Fibroblast of skin of right biceps (primary cell): ENCODE data around the gene KIAA1755.

Experiments used
- DNase-seq: peaks from one replicate; pipeline ENCODE4 v3.0.0-alpha.2; 2013

Gene KIAA1755

DNA sequence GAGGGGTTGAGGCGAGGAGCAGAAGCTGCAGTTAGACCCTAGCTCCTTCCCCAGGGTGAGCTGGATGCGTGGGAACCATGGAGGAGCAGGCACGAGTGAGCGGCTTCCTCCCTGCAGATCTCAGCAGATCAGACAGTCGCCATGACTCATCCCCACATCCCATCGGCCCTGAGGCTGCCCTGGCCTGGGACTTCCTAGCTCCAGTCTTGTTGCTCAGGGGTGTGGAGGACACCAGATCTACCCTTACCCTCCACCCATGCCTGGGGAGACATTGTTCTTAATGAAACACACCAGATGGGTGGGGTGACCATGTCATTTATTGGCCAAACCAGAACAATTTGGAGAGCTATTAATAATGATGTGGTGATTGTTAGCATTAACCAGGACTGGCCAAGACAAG lies 59.2 kb downstream of the KIAA1755 start:
- DNase-seq: peak; percentile 79

DNA sequence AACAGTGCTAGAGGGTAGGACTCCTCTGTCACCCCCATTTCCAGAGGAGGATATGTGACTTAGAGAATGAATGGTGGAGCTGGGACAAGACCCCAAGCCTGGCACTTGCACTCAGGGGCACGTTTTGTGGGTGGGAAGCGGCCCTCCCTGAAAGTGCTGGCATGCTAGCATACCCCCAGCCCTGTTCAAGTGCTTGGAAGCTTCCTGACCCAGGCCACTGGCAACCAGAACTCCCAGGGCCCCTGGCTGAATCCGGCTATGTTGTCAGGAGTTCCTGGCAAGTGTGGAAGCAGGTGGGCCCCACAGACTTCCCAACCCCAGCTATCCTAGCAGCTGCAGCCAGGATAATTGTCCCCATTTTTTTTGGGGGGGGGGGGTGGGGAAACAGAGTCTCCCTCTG lies 59.9 kb downstream of the KIAA1755 start:
- no peak for DNase-seq

DNA sequence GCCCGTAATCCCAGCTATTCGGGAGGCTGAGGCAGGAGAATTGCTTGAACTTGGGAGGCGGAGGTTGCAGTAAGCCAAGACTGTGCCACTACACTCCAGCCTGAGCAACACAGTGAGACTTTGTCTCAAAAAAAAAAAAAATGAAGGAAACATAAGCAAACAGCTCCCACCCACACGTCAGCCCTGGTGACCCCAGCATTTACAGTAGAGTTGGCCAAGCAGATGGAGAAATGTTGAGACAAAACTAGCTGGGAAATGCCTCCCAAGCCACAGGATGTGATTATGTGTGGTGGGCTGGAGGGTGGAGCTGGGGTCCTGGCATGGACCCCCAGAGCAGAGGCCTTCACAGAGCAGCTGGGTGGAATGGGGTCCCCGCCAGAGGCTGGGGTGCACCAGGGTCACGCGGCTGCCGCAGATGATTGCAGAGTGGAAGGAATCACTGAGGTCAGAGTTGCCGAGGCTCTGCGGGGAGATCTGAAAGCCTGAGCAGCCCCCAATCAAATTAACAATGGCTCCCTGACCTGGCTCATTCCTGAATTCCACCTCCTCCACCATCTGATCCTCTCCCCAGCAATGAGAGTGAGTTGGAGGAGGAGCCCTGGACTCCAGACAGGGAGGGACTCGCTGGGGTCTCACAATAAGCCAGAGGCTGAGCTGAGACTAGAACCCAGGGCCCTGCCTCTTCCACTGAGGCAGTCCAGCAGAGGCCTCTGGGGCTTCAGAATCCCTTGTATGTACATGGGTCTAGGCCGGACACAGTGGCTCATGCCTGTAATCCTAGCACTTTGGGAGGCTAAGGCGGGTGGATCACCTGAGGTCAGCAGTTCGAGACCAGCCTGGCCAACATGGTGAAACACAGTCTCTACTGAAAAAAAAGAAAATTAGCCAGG lies 60.8 kb downstream of the KIAA1755 start:
- DNase-seq: no peak

DNA sequence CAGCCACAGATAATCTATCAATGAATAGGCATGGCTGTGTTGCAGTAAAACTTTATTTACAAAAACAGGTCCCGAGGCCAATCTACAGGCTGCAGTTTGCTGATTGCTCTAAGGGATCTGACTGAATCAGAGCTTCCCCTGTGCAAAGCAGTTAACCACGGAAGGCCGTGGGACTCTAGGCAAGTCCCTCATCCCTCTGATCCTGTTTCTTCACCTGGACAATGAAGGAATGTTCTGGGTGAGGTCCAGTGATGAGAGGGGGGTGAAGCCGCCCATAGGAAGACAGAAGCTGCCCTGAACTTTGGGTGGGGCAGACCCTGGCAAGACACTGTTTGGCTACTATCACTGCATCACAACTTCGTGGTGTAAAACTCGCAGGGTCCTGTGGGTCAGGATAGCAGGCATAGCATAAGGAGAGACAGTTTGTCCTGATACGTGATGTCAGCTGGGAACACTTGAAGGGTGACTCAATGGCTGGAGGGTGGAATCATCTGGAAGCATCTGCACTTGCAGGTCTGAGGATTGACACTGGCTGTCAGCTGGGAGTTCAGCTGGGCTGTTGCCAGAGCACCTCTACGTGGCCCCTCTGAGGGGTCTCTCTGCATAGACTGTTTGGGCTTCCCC lies 62.2 kb downstream of the KIAA1755 start:
- no peak for DNase-seq

DNA sequence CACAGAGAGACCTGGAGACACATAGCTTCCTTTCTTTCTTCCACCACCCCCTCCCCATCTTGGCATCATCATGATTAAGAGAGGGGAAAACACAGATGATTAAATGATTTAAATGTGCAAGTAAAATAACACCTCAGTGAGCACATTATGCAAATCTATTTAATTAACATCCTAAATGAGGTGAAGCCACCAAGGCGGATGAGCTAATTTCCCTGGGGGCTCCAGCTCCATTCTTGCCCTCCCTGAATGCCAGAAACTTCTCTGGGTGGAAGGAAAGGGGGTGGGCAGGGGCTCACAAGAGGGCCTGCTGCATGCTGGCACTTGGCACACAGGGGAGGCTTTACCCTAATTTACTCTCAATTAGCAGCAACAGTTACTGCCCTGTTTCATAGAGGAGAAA lies 62.9 kb downstream of the KIAA1755 start:
- DNase-seq: no peak

DNA sequence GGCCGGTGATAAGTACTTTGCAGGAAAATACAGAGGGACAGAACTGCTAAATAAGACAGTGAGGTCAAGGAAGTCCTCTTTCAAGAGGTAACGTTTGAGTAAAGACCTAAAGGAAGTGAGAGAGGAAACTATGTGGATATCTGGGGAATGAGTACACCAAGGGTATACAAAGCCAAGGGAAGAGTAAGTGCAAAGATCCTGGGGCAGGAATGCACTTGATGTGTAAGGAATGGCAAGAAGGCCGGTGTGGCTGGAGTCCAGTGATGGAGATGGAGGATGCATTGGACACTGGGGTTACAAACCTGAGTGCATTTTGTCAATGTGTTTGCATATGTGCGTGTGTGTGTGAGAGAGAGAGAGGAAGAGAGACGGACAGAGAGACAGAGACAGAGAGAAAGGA lies 63.3 kb downstream of the KIAA1755 start:
- DNase-seq: no peak

DNA sequence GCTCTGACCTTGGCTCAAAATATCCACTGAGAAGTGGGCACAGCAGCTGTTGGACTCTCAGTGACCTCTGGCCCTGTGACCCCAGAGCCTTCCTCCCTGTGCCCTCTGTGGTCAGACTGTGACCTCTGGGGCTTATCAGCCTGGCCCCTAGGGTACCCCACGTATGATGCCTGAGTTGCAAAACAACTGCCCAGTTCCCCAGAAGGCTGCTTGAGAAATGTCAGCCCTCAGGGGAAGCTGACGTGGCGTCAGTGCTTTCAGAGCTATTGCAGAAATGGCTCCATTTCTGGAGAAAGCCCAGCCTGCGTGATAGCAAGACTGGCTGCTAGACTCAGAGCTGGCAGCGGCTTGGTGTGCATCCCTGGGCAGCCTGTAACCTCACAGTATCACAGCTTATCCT lies 63.9 kb downstream of the KIAA1755 start:
- peak; percentile 68 for DNase-seq

DNA sequence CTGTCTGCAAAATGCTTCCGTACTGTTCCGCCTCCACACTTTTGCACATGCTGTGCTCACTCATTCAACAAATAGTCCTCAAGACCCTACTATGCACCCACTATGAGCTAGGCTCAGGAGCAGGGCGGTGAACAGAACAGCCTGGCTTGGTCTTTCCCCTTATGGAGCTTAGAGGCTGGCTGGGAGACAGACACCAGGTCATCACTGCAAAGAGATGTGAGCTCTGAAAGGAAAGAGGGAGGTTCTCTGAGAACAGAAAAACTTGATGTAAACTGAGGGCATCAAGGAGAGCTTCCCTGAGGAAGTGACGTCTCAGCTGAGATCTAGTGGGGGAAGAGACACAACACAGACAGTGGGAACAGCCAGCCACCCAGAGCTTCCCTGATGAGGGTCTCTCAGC lies 64.5 kb downstream of the KIAA1755 start:
- DNase-seq: no peak

DNA sequence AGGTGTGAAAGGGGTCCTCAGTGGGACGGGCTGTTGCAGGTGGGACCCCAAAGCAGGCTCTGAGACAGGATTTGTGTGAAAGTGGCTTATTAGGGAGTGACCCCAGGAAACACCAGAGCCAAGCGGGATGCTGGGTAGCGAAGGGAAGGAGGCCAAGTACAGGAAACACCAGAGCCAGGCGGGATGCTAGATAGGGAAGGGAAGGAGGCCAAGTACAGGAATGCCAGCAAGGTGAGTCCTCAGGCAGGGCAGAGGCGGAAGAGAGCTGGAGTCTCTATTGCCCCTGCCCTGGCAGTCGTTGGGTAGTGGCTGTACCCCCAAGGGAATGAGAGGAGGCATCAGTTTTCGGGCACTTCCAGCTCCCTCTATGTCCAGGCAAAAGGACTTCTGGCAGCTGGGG lies 65.0 kb downstream of the KIAA1755 start:
- no peak for DNase-seq

DNA sequence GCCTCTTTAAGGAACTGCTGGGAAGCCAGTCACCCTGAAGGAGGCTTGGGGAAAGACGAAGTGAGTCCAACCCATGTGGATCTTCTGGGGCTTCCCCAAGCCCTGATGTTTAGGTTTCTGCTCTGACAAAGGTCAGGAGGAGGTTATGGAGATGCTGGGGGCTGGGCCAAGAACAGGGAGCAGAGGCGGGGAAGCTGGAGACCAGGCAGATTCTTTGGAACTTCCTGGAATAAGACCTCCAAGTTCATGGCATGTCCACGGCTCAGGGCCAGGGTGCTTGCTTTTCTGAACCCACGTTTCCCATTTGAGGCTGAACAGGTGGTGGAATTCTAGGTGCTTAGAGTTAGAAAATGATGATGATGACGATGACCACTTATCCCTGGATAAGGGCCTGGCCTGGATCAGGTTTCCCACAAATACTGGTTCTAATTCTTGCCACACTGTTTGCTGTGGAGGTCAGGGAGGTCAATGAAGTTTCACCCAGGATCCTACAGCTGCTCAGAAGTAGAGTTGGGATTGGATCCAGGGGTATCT lies 65.5 kb downstream of the KIAA1755 start:
- DNase-seq: no peak

DNA sequence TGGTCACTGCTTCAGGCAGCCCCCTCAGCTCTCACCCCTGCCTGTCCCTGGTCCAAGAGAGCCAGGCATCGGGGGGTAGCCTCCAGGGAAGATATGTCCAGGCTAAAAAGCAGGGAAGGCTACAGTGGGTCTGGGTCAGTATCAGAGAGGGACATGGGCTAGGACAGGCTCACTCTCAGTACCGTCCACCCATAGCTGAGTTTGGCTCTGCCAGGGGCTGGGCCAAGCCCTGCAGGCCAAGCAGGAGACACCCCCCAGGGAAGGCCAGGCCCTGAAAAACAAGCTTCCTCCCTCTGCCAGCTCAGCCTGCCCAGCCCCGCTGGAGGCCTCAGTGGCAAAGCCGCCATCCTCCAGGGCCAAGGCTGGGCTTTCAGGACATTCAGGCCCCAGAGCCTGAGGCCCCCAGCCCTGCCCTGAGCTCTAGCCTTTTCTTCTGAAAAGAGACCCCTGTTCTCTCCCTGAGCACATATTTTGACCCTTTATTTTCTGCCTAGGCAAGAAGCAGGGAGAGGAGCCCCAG lies 66.9 kb downstream of the KIAA1755 start:
- DNase-seq: no peak

DNA sequence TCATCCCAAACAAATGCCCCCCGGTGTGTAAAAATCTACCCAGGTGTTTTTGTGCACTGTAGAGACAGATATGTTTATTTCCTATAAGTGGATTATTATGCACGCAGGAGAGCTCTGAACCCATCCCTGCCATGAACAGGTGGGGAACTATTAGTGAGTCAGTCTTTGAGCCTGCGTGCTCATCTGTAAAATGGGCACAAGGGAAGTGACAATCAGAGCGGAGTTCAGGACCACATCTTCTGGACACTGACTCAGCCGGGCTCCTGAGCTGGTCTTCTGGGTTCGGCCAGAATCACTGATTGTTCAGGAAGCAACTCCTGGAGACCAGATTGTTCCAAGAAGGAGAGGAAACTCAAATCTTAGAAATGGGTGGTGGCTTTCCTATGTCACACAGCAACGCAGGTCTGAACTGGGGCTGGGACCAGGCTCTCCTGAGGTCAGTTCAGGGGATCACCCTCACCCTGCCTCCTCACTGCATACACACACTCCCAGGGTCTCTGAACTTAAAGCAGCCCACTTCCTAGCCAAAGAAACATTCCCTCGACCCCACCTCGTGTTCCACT lies 68.1 kb downstream of the KIAA1755 start:
- DNase-seq: no peak

DNA sequence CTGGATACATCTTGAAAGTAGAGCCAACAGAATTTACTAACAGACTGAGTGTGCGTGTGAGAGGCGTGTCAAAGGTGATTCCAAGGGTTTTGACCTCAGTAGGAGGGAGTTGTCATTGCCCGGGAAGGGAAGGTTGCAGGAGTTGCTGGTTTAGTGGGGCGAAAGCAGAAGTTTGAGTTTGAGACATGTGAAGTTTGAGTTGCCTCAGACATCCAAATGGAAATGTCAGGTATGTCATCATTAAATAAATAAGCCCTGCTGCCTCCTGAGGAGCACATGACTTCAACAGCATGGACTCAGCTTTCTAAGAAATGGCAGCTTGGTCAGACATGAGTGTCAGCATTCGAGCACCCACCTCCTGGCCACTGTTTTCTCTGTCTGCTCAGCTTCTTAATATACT lies 68.9 kb downstream of the KIAA1755 start:
- no peak for DNase-seq

DNA sequence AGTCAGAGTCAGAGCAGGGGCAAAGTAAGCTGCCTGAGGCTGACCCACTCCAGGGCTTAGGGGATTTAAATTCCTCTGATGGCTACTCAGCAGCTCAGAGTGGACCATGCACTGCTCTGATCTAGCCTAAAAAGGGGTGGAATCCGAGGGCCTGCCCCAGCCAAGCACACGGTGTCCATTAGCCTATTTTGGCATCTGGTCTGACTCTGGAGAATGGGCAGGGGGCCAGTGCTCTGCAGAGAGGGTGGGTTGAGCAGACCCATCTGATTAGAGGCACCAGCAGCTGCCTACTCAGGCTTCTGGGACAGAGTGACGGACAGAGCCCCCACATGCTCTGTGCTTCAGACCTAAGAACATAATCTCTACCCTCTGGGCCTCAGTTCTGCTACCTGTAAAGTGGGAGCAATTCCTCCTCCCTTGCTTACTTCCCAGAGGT lies 69.6 kb downstream of the KIAA1755 start:
- no peak for DNase-seq

DNA sequence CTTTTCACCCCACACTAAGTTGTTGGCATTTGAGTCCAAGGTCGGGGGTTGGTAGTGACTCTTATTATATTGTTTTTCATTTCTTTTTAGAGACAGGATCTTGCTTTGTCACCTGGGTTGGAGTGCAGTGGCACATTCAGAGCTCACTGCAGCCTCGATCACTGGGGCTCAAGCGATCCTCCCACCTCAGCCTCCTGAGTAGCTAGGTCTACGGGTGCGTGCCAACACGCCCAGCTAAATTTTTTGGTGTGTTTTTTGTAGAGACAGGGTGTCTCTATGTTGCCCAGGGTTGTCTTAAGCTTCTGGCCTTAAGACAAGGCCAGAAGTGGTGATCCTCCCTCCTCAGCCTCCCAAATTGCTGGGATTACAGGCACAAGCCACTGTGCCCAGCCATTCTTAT lies 70.4 kb downstream of the KIAA1755 start:
- DNase-seq: no peak

DNA sequence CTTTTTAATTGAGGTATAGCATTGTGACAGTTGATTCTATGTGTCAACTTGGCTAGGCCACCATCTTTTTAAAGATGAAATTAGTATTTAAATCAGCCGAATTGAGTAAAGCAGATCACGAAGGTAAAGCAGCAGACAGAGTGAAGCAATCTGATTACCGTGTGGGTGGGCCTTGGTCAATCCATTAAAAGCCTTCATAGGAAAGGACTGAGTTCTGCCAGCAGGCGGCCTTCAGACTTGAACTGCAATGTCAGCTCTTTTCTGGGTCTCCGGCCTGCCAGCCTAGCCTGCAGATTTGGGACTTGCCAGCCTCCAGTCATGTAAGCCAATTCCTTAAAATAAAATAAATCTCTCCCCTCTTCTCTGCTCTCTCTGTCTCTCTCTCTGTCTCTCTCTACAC lies 73.0 kb downstream of the KIAA1755 start:
- DNase-seq: no peak

DNA sequence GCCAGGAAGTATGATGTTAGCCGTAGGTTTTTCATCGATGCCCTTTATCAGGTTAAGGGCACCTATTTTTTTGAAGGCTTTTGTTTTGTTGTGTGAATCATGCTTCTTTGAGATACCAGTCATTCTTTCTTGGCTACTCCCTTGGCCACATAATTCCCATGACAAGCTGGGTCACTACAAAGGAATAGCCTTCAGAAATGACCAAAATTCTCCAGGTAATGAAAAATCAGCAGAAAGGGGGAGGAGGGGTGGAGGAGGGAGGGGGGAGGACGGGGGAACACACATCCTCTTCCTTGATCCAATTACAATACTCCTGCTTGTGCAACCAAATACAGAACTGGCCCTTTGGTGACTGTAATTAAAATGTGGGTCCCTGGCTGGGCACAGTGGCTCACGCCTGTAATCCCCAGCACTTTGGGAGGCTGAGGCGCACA lies 73.7 kb downstream of the KIAA1755 start:
- no peak for DNase-seq

DNA sequence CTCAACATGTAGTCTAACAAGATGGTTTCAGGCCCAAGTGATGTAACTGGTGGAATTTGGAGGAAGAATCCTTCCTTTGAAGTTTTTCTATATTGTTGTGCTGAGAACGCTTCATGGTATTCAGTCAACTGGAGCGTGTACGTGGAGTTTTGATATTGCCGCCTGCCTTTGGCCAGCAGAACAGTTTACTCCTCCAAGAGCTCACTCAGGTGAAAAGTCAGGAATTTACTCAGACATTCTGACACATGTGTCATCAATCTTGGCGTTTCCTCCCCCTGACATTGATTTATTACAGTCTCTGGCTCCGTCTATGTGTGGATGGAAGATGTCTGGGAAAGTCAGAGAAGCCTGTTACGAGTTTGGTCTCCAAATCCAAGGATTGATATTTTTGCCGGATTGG lies 76.4 kb downstream of the KIAA1755 start:
- no peak for DNase-seq

DNA sequence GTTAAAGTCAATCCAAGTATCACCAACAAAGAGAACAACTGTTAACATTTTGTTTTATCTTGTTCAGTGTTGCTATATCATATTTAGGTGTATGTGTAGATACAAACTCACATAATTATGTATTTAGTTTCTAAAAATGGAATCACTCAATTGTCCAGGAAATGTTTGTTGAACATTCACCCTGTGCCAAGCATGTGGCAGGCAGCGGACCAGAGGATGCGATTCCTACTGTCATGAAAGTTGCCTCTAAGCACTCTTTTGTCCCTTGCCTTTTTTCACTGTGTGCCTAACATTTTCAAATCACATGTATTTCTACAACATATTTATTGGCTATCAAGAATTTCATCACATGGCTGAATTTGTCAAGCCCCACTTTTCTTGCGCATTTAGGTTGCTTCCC lies 78.6 kb downstream of the KIAA1755 start:
- no peak for DNase-seq

DNA sequence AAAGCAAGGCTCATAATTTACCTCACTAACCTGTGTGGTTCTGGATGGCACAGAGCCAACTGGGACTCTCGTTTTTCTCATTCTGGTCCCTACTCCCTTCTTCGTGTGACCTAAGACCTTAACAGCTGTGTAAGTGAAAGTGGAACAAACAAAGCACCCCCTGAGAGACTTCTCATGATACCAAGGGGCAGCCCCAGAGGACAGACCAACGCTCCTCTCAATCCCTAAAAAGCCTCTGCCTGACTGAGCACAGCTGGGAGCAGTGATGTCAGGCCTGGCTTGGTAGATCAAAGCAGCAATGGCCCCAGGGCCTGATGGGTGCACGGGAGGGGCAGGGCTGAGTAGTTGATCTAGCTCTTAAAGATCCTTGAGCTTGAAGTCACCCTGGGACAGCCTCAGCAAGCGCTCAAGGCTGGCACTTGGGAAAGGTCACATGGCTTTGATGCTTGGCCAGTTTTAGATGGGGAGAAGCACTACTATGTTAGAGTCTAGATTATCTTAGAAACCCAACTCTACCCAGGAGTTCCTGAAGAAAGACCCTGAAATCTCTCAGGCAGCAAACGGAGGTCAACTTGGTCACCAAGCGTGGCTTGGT lies 79.2 kb downstream of the KIAA1755 start:
- no peak for DNase-seq

DNA sequence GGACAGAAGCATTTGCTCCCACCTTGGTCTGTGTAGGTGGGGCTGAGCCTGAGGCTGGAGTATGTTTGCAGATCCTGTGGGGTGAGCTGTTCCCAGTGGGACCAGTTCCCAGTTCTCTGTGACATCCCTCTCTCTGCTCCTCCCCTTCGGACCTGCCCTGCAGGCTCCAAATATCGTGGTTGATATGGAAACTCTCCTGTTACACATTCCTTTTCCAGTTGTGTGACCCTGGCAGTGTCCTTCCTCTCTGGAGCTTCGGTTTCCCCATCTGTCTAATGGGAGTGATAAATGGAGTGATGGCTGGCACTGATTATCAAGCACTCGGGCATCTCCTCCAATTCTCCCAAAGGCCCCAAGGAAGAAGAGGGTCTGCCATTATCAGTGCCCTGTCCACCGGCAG lies 79.8 kb downstream of the KIAA1755 start:
- no peak for DNase-seq

DNA sequence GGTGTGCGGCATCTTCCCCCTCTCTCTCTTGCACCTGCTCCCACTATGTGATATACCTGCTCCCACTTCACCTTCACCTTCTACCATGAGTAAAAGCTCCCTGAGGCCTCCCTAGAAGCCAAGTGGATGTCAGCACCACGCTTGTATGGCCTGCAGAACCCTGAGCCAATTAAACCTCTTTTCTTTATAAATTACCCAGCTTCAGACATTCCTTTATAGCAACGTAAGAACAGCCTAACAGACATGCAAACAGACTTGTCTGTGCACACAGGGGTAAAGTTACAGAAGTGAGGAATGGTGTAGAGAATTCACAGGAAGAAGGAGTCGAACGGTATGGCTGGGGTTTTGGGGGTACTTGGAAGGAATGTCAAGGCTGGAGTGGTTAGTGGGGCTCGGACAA lies 80.7 kb downstream of the KIAA1755 start:
- DNase-seq: peak; percentile 37

DNA sequence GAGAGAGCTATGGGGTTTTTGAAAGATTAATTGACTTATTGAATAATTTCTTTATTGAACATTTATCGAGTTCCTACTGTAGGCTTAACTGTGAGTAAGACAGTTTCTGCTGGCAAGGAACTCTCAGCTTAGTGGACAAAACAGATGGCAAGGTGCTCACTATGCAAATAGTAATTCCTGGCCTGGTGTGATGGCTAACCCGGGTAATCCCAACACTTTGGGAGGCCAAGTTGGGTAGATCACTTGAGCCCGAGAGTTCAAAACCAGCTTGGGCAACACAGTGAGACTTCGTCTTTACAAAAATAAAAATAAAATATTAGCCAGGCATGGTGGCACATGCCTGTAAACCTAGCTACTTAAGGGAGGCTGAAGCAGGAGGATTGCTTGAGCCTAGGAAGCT lies 82.0 kb downstream of the KIAA1755 start:
- no peak for DNase-seq
